ENCODE measurements around the gene KLF7. TPM values are rescaled to one million over a fixed set of nuclear protein-coding genes. Genes with fewer than 3 reads are reported as not detected.

Gene KLF7
- polyA plus RNA-seq, 2 of the 4 experiments (the other 2 are of a cell fraction), result 17.8 to 29.8 TPM

GRCh38 chr2:207054521-207054920 is 111.2 kb downstream of the KLF7 start (continued):
- TF ChIP-seq E2F6 (IDR thresholded peaks at IDR 0.05; ENCODE audit: borderline replicate concordance, low read depth), result no peak

GRCh38 chr2:207051385-207051965 is 114.3 kb downstream of the KLF7 start:
- TF ChIP-seq TP53 (CRISPR knock-in tag; IDR thresholded peaks at IDR 0.05), result no peak
- no peaks in the 10 kb centered on the region for H3K4me1 ChIP-seq
- 74% methylated on average over 3 of the region's 3 CpGs for WGBS (ENCODE audit: missing lambda C conversion rate)
- no peak for ATAC-seq
- ChIA-PET CTCF (interaction anchor here (0.5 to 1.2 kb wide), 3 partner anchors 12 to 507 kb away, joined by 3 read pairs; no protein-coding TSS in a partner anchor), POLR2A (no interaction called here)
- FAIRE-seq, result no peak
- H3K4me2 ChIP-seq, result no peak overlapping the region
- no peaks in the 10 kb centered on the region for H3K9me3 ChIP-seq
- H3K27ac ChIP-seq, result no peak overlapping the region
- no peak overlapping the region for H3K4me3 ChIP-seq
- DNase-seq (ENCODE audit: low read depth in 1 of 2, low spot score in 1 of 2), result no peak

GRCh38 chr2:207049122-207049521 is 116.6 kb downstream of the KLF7 start:
- Histone ChIP-seq H3K4me3 (no peak overlapping the region), H3K9me3 (no peaks in the 10 kb centered on the region), H3K4me1 (no peaks in the 10 kb centered on the region), H3K27ac (no peak overlapping the region), H3K4me2 (no peak overlapping the region)
- FAIRE-seq (no peak), DNase-seq (ENCODE audit: low read depth in 1 of 2, low spot score in 1 of 2) (no peak), ATAC-seq (no peak)
- ChIA-PET CTCF (interaction anchor here (1.2 kb wide), 1 partner anchor 424 kb away, joined by 5 read pairs; no protein-coding TSS in a partner anchor), POLR2A (no interaction called here)
- no peak for TF ChIP-seq JUNB (IDR thresholded peaks at IDR 0.05)
- TF ChIP-seq E2F6 (IDR thresholded peaks at IDR 0.05; ENCODE audit: borderline replicate concordance, low read depth), result no peak
- TF ChIP-seq HEYL (CRISPR knock-in tag; IDR thresholded peaks at IDR 0.05), result no peak
- TF ChIP-seq CHD4 (IDR thresholded peaks at IDR 0.05; ENCODE audit: borderline replicate concordance), result no peak
- no peak for TF ChIP-seq GATA3 (IDR thresholded peaks at IDR 0.05; ENCODE audit: borderline replicate concordance)
- TF ChIP-seq CBX2 (IDR thresholded peaks at IDR 0.05; ENCODE audit: borderline replicate concordance, low read depth), result no peak
- no peak for TF ChIP-seq KDM5A (IDR thresholded peaks at IDR 0.05)
- no peak for TF ChIP-seq KDM1A (IDR thresholded peaks at IDR 0.05; ENCODE audit: low read depth)
- no peak for TF ChIP-seq HOXB5 (CRISPR knock-in tag; IDR thresholded peaks at IDR 0.05)
- TF ChIP-seq REST (IDR thresholded peaks at IDR 0.05), result no peak
- TF ChIP-seq JUN (IDR thresholded peaks at IDR 0.05), result no peak
- TF ChIP-seq HOXB13 (CRISPR knock-in tag; IDR thresholded peaks at IDR 0.05; ENCODE audit: low read depth), result no peak
- TF ChIP-seq TP53 (CRISPR knock-in tag; IDR thresholded peaks at IDR 0.05), result no peak
- no peak for TF ChIP-seq ELK1 (IDR thresholded peaks at IDR 0.05; ENCODE audit: low read depth, low read length)
- TF ChIP-seq NFE2L2 (conservative IDR thresholded peaks at IDR 0.05; ENCODE audit: low read length), result no peak
- no peak for TF ChIP-seq RFX5 (IDR thresholded peaks at IDR 0.05)
- no peak for TF ChIP-seq RAD21 (conservative IDR thresholded peaks at IDR 0.05 in 1 of 2, IDR thresholded peaks at IDR 0.05 in 1 of 2)
- whole genome bisulfite sequencing (ENCODE audit: missing lambda C conversion rate), result 47% methylated on average over 5 of the region's 5 CpGs

All from A549 (cell line).